ENCODE results near the gene ZNF574. TPM values are rescaled to one million over a fixed set of nuclear protein-coding genes. Genes with fewer than 3 reads are reported as not detected.

Gene ZNF574
- total and polyA plus RNA-seq, 2 of the 8 experiments (the other 6 are each of a cell fraction or from before 2014, with no cell fraction given) = 27.0 to 38.8 TPM

GRCh38 chr19:42113641-42114348 is 37.8 kb downstream of the ZNF574 start:
- no peak overlapping the region for H3K14ac ChIP-seq (ENCODE audit: insufficient read length)
- H3K4me2 ChIP-seq (ENCODE audit: insufficient read depth in 1 of 2, low read depth in 2 of 2, low read length in 2 of 2) = peak overlapping the region; percentile 6 to 36; a peak in 1 of 4 replicates
- ChIA-PET CTCF (ENCODE audit: partially characterized antibody) (interaction anchor here (0.7 to 8.5 kb wide), 22 partner anchors 10 to 332 kb away, joined by 3 to 146 read pairs (median 4); partner anchors contain the start of genes GSK3A and POU2F2), POLR2A (ENCODE audit: partially characterized antibody) (interaction anchor here (0.6 to 1.8 kb wide), 13 partner anchors 11 to 288 kb away, joined by 3 to 7 read pairs (median 3); partner anchors contain the start of genes POU2F2 and ZNF574)
- H3K79me1 ChIP-seq (ENCODE audit: low read depth, low read length) = no peaks in the 10 kb centered on the region
- no peak overlapping the region for H3K9ac ChIP-seq (replicated peaks in 1 of 4; ENCODE audit: extremely low read depth in 1 of 4, low read depth in 3 of 4, low read length in 3 of 4)
- H2AK5ac ChIP-seq (ENCODE audit: low read depth, low read length) = no peak overlapping the region
- H2BK120ac ChIP-seq (replicated peaks; ENCODE audit: low read depth, low read length) = no peak overlapping the region
- H3K36me3 ChIP-seq (ENCODE audit: control insufficient read depth in 2 of 4, insufficient read depth in 4 of 4, low read length in 3 of 4) = no peaks in the 10 kb centered on the region
- no peaks in the 10 kb centered on the region for H3K27me3 ChIP-seq (replicated peaks in 1 of 4; ENCODE audit: control insufficient read depth in 3 of 4, extremely low read depth in 1 of 4, insufficient read depth in 3 of 4, low read length in 3 of 4)
- no peak overlapping the region for H4K5ac ChIP-seq (ENCODE audit: insufficient read length, low read depth, low read length)
- H4K20me1 ChIP-seq (replicated peaks in 1 of 2; ENCODE audit: control insufficient read depth in 1 of 2, insufficient read depth in 2 of 2, low read length in 2 of 2) = no peaks in the 10 kb centered on the region
- H3K23ac ChIP-seq (ENCODE audit: insufficient read length) = no peak overlapping the region
- H2BK15ac ChIP-seq (ENCODE audit: low read length) = peak overlapping the region; percentile 8; the same call in 1 of the 2 replicates
- FAIRE-seq (no peak), DNase-seq (ENCODE audit: low read depth in 1 of 2, low spot score in 2 of 2) (peak in 1 of 2 experiments; percentile 56)
- H2BK5ac ChIP-seq (ENCODE audit: low read depth, low read length) = no peak overlapping the region; the same call in 1 of the 2 replicates
- no peak overlapping the region for H3K4ac ChIP-seq (replicated peaks; ENCODE audit: insufficient read length, low read depth, low read length)
- peak overlapping the region; percentile 92; the same call in 1 of the 2 replicates for H2BK12ac ChIP-seq (ENCODE audit: low read depth, low read length)
- H4K8ac ChIP-seq (ENCODE audit: extremely low read depth, insufficient read depth, low read length) = no peak overlapping the region
- H4K91ac ChIP-seq (replicated peaks; ENCODE audit: insufficient read length, low read length) = no peak overlapping the region
- H2BK20ac ChIP-seq (ENCODE audit: low read length) = no peak overlapping the region; the same call in 1 of the 2 replicates
- no peaks in the 10 kb centered on the region for H3K79me2 ChIP-seq (ENCODE audit: control insufficient read depth in 1 of 2, insufficient read depth in 2 of 2, low read length in 2 of 2)
- no peak overlapping the region for H2AFZ ChIP-seq (ENCODE audit: low read length)
- no peak overlapping the region for H3K27ac ChIP-seq (ENCODE audit: low read depth, low read length)
- 60% methylated on average over 10 of the region's 10 CpGs; no CpG with 5 or more reads in 1 of the 2 experiments for WGBS, 2 experiments (ENCODE audit: extremely low coverage in 1 of 2, insufficient coverage in 1 of 2, insufficient read length in 1 of 2, insufficient replicate concordance in 2 of 2, low coverage in 1 of 2, low lambda C conversion rate in 2 of 2, missing lambda C conversion rate in 1 of 2)
- H3K4me1 ChIP-seq (replicated peaks in 1 of 4; ENCODE audit: control insufficient read depth in 3 of 4, insufficient read depth in 4 of 4, low read length in 3 of 4) = peaks cover 8 to 17% (median 10%) of the 10 kb centered on the region in 4 experiments
- no peaks in the 10 kb centered on the region for H3K9me3 ChIP-seq (ENCODE audit: insufficient read depth in 2 of 2, low read depth in 1 of 2, low read length in 1 of 2)
- no peaks in the 10 kb centered on the region for H3K23me2 ChIP-seq (ENCODE audit: low read depth, low read length)
- H3K56ac ChIP-seq (replicated peaks; ENCODE audit: insufficient read length, low read depth, low read length) = no peak overlapping the region
- H3K18ac ChIP-seq (ENCODE audit: extremely low read depth, low read length) = peak overlapping the region; percentile 43
- no peak overlapping the region for H3K4me3 ChIP-seq (ENCODE audit: extremely low read depth in 1 of 4, insufficient read depth in 2 of 4, low read depth in 3 of 4, low read length in 4 of 4)
- peak; percentile 26 to 64 (median 62); a peak in 3 of 4 replicates for TF ChIP-seq CTCF (IDR thresholded peaks at IDR 0.05; ENCODE audit: control extremely low read depth in 1 of 3, insufficient read depth in 1 of 3, low read depth in 1 of 3, low read length in 3 of 3)
- TF ChIP-seq CREB1 (IDR thresholded peaks at IDR 0.05) = peak; percentile 87
- TF ChIP-seq RXRA (IDR thresholded peaks at IDR 0.05; ENCODE audit: insufficient read depth, low read depth, low read length) = no peak
- TF ChIP-seq JUND (IDR thresholded peaks at IDR 0.05; ENCODE audit: low read length) = 0 out of 2 replicates have a peak, but pooled peaks have one; percentile 33
- peak; percentile 51; the same call in 1 of the 2 replicates for TF ChIP-seq GABPA (IDR thresholded peaks at IDR 0.05; ENCODE audit: borderline replicate concordance, insufficient read depth, low read length)
- 0 out of 4 replicates have a peak, but pooled peaks of 1 of the 2 experiments have one; percentile 11 for TF ChIP-seq RAD21 (IDR thresholded peaks at IDR 0.05 in 1 of 2, conservative IDR thresholded peaks at IDR 0.05 in 1 of 2; ENCODE audit: low read depth in 2 of 2, low read length in 2 of 2)
